IPS-20b (cell line): ENCODE data around the gene ADAM29.
"Not testable (repeated sequence)": the region's sequence is repeated elsewhere in the genome, so short reads cannot be mapped to it uniquely, and the experiment has no call there.

Experiments
- H3K27ac ChIP-seq: one replicate; pipeline ENCODE4 v1.5.1; 2013; ENCODE audit warnings: low read length
- H3K27me3 ChIP-seq: 2 replicates; pipeline ENCODE4 v1.6.1; 2013; ENCODE audit warnings: mild to moderate bottlenecking, low read length, inconsistent platforms; ENCODE audit not compliant: insufficient read depth
- H3K36me3 ChIP-seq: 2 replicates; pipeline ENCODE4 v1.6.1; 2013; ENCODE audit warnings: low read depth, mild to moderate bottlenecking, inconsistent platforms, low read length, moderate library complexity; ENCODE audit not compliant: insufficient read depth
- H3K4me1 ChIP-seq: 2 replicates; pipeline ENCODE4 v1.6.1; 2013; ENCODE audit warnings: mild to moderate bottlenecking, control low read depth, inconsistent platforms, low read length, moderate library complexity; ENCODE audit not compliant: insufficient read depth
- H3K4me3 ChIP-seq: 2 replicates; pipeline ENCODE4 v1.5.1; 2013; ENCODE audit warnings: mild to moderate bottlenecking, low read length, inconsistent platforms
- H3K9ac ChIP-seq: 2 replicates; pipeline ENCODE4 v1.6.1; 2013; ENCODE audit warnings: low read depth, mild to moderate bottlenecking, inconsistent platforms, low read length, moderate library complexity
- H3K9me3 ChIP-seq: 2 replicates; pipeline ENCODE4 v1.6.1; 2013; ENCODE audit warnings: mild to moderate bottlenecking, low read depth, low read length, inconsistent platforms; ENCODE audit not compliant: insufficient read depth

Gene ADAM29

GRCh38 chr4:174918058-174918457 is at the start of gene ADAM29:
Gene ADAM29 (plus strand): TSS chr4:174918358. CDS start chr4:174975526, 57,168 bp downstream.
- Histone ChIP-seq H3K36me3 (no peaks in the 10 kb centered on the region), H3K27ac (no peak within 1 kb of the TSS), H3K4me1 (no peaks in the 10 kb centered on the region), H3K27me3 (no peaks in the 10 kb centered on the region), H3K9me3 (no peaks in the 10 kb centered on the region), H3K9ac (no peak within 1 kb of the TSS), H3K4me3 (no peak within 1 kb of the TSS)

DNA sequence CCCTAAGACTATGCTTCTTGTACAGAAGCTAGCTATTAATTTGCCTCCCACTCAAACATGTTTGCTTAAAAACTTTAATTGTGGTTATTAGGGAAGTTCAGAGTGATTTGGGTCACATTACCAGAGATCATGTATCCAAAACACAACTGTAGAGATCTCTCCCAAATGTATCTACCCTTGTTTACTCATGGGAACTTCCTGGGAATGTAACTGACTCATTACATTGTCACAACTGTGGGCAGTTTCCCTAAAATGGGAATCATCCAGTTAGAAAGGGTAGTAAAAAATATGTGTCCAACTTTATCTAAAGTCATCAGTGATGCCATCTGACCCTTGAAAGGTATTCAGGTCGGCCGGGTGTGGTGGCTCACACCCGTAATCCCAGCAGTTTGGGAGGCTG is 48.8 kb upstream of the ADAM29 start:
- Histone ChIP-seq H3K4me1 (peaks cover 4% of the 10 kb centered on the region; the same call in 1 of the 2 replicates), H3K9ac (no peak overlapping the region), H3K27ac (no peak overlapping the region), H3K36me3 (no peaks in the 10 kb centered on the region), H3K9me3 (no peaks in the 10 kb centered on the region), H3K4me3 (no peak overlapping the region), H3K27me3 (no peaks in the 10 kb centered on the region)

DNA sequence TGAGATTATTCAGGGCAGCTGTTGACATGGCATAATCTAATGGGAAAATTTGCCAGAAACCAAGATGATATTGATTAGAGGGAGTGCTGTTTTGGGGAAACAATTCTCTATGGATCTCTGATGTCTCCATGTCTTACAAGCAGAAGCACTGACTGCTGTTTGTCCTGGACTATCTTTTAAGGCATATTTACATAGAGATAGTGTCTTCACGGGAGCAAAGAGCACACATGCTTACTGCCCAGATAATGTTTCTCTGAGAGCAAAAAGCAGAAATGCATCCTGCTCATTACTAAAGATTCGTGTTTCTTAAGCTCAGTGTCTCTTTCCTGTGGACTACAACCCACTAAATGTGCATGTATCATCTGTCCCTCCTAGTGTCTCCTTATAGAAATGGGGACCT is 47.8 kb upstream of the ADAM29 start:
- H3K9ac ChIP-seq: no peak overlapping the region
- no peaks in the 10 kb centered on the region for H3K9me3 ChIP-seq
- no peak overlapping the region for H3K4me3 ChIP-seq
- no peak overlapping the region for H3K27ac ChIP-seq
- H3K4me1 ChIP-seq: peaks cover 4% of the 10 kb centered on the region; the same call in 1 of the 2 replicates
- no peaks in the 10 kb centered on the region for H3K27me3 ChIP-seq
- H3K36me3 ChIP-seq: no peaks in the 10 kb centered on the region

DNA sequence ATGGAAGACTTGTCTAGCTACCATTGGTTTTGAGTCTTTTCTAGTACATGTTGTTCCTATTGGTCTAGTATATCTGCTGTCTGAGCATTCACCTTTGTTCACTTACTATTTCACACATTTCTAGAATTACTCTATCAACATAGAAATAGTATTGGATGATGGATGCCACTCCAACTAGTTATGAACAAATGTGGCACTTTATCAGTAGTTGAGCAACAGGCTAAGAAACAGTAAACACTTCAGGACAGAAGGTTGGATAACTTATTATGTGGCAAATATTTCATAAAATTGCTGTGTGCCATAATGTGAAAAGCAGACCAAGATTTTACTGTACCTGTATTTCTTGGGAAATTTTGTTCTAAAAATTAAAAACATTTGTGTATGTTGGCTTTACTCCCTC is 46.8 kb upstream of the ADAM29 start:
- Histone ChIP-seq H3K9ac (no peak overlapping the region), H3K4me1 (peaks cover 4% of the 10 kb centered on the region; the same call in 1 of the 2 replicates), H3K27ac (no peak overlapping the region), H3K27me3 (no peaks in the 10 kb centered on the region), H3K9me3 (no peaks in the 10 kb centered on the region), H3K36me3 (no peaks in the 10 kb centered on the region), H3K4me3 (no peak overlapping the region)

DNA sequence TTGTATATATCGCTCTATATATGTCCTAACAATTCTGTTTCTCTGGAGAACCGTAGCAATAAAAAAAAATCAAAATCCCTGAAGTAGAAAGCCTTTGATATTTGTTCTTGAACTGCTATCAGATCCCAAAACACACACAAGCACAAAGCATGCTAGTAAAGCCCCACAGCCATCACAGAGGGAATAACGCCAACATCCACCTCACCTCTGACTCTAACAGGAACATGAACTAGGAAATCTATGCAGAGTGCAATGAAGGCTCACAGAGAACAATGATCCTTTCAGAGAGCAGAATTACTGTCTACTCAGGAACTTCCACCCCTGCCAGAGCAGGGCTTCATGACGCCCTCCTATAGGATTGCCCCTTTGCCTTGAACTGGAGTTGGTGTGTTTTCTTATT is 45.0 kb upstream of the ADAM29 start:
- H3K9me3 ChIP-seq, H3K9ac ChIP-seq: not testable (repeated sequence)

GRCh38 chr4:174873931-174874330 is 44.2 kb upstream of the ADAM29 start:
- Histone ChIP-seq H3K9ac (no peak overlapping the region), H3K4me3 (no peak overlapping the region), H3K27me3 (no peaks in the 10 kb centered on the region), H3K36me3 (no peaks in the 10 kb centered on the region), H3K9me3 (no peaks in the 10 kb centered on the region), H3K4me1 (peaks cover 4% of the 10 kb centered on the region; the same call in 1 of the 2 replicates), H3K27ac (no peak overlapping the region)

More for the DNA sequence above, 45.0 kb upstream of the ADAM29 start:
- H3K4me3 ChIP-seq, H3K27ac ChIP-seq, H3K36me3 ChIP-seq, H3K27me3 ChIP-seq, H3K4me1 ChIP-seq: not testable (repeated sequence)

DNA sequence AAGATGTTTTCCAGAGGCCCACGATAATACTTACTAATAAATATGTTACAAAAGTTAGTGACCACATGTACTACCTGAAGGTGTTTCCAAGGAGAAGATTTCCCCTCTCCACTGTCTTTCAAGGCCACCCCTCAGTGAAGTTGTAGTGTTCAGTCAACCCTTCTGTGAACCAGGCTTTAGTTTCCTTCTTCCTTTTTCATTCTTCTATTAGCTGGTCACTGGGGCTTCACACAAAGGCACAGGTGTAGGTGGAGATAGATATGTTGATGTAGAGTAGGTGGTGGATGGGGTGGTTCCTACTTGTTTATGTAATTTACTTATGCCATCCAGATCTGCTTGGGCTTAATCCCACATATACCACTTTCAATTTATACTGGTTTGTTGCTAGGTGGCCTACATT is 43.3 kb upstream of the ADAM29 start:
- Histone ChIP-seq H3K4me1 (peaks cover 4% of the 10 kb centered on the region; the same call in 1 of the 2 replicates), H3K27ac (no peak overlapping the region), H3K4me3 (no peak overlapping the region), H3K27me3 (no peaks in the 10 kb centered on the region), H3K9me3 (no peaks in the 10 kb centered on the region), H3K36me3 (no peaks in the 10 kb centered on the region), H3K9ac (no peak overlapping the region)

GRCh38 chr4:174880001-174880400 is 38.2 kb upstream of the ADAM29 start:
- no peak overlapping the region for H3K27ac ChIP-seq
- H3K9me3 ChIP-seq: no peaks in the 10 kb centered on the region; the same call in 1 of the 2 replicates
- H3K9ac ChIP-seq: no peak overlapping the region
- no peaks in the 10 kb centered on the region for H3K4me1 ChIP-seq
- H3K4me3 ChIP-seq: no peak overlapping the region
- no peaks in the 10 kb centered on the region for H3K36me3 ChIP-seq
- no peaks in the 10 kb centered on the region for H3K27me3 ChIP-seq

DNA sequence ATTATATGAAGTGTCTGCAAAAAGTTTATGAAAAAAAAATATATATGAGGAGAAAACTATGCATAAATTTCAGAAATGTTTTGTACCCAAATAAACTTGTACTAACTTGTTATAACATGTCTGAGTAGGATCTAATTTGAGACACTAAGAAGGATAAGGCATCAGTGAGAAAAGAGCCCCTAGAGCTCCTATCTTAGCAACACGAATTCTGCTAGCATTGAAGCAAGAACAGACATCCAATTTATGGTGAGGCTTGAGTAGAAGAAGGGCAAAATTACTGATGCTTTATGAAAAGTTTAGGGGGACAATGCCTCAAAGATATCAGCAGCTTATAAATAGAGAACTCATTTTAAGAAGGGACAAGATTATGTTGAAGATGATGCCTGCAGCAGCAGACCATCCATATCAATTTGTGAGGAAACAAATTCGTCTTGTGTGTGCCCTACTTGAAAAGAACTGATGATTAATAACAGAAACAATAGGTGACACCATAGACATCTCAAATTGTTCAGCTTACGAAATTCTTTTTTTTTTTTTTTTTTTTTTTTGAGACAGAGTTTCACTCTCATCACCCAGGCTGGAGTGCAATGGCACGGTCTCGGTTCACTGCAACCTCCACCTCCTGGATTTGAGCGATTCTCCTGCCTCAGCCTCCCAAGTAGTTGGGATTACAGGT is 35.7 kb upstream of the ADAM29 start:
- no peaks in the 10 kb centered on the region for H3K27me3 ChIP-seq
- no peak overlapping the region for H3K27ac ChIP-seq
- no peak overlapping the region for H3K4me3 ChIP-seq
- H3K36me3 ChIP-seq: no peaks in the 10 kb centered on the region
- H3K9ac ChIP-seq: no peak overlapping the region
- H3K9me3 ChIP-seq: no peaks in the 10 kb centered on the region; the same call in 1 of the 2 replicates
- H3K4me1 ChIP-seq: no peaks in the 10 kb centered on the region

DNA sequence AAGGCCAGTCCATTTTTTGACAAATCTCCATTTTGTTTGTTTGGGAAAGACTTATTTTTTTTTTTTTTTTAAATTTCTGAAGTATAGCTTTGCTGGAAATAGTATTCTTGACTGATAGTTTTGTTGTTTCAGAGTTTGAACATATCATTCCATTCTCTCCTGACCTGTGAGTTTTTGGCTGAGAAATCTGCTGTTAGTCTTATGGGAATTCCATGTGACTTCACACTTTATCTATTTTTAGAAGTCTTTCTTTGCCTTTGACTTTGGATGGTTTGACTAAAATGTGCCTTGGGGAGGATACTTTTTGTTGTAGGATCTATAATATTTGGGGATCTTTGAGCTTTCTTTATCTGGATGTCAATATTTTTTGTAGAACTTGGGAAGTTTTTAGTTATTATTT is 10.7 kb upstream of the ADAM29 start:
- Histone ChIP-seq H3K9me3 (peaks cover 17% of the 10 kb centered on the region; the same call in 1 of the 2 replicates), H3K27me3 (no peaks in the 10 kb centered on the region), H3K4me3 (no peak overlapping the region), H3K4me1 (no peaks in the 10 kb centered on the region), H3K36me3 (no peaks in the 10 kb centered on the region), H3K9ac (no peak overlapping the region), H3K27ac (no peak overlapping the region)

DNA sequence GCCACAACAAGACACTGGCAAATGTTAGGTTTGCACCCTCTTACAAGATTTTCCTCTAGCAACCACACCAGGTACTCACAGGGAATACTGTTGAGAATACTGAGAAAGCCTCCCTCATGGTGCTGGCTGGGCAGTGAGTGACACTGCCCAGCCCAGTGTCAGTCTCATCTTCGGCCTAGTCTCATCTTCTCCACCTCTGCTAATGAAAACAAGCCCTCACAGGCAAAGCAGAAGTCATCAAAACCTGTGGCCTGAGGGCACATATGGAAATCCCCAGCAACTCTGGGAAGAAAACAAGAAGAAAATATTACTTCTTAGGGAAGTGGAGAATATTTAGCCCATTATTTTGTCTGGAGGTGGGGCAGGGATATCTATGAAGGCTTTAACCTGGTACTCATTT is 7.9 kb upstream of the ADAM29 start:
- no peak overlapping the region for H3K9ac ChIP-seq
- no peaks in the 10 kb centered on the region for H3K27me3 ChIP-seq
- H3K9me3 ChIP-seq: peaks cover 9% of the 10 kb centered on the region; the same call in 1 of the 2 replicates
- no peaks in the 10 kb centered on the region for H3K36me3 ChIP-seq
- H3K27ac ChIP-seq: no peak overlapping the region
- H3K4me3 ChIP-seq: no peak overlapping the region
- no peaks in the 10 kb centered on the region for H3K4me1 ChIP-seq

DNA sequence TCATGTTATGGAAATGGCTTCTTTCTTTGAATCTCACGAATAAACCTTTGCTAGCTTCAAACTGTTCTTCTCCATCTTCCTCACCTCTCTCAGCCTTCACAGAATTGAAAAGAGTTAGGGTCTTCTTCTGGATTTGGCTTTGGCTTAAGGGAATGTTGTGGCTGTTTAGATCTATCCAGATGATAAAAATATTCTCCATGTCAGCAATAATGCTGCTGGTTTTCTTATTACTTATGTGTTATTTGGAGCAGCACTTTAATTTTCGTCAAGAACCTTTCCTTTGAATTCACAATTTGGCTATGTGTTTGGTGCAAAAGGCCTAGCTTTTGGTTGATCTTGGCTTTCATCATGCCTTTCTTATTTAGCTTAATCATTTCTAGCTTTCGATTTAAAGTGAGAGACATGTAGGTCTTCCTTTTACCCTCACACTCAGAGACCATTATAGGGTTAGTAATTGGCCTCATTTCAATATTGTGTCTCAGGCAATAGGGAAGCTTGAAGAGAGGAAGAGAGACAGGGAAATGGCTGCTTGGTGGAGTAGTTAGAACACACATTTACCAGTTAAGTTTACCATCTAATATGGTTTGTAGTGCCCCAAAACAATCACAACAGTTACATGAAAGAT is 5.1 kb upstream of the ADAM29 start:
- Histone ChIP-seq H3K36me3 (no peaks in the 10 kb centered on the region), H3K4me3 (no peak overlapping the region), H3K4me1 (no peaks in the 10 kb centered on the region), H3K27ac (no peak overlapping the region), H3K9ac (no peak overlapping the region), H3K9me3 (0 out of 2 replicates have a peak, but pooled peaks cover 9% of the 10 kb centered on the region), H3K27me3 (no peaks in the 10 kb centered on the region)
